ENCODE measurements around the gene LMNB1. TPM values are rescaled to one million over a fixed set of nuclear protein-coding genes. Genes with fewer than 3 reads are reported as not detected.
A peak's percentile ranks its signal among the peaks of the same experiment; 100 is the strongest.
"Not testable (repeated sequence)": the region's sequence is repeated elsewhere in the genome, so short reads cannot be mapped to it uniquely, and the experiment has no call there.

The LMNB1 gene
- total RNA-seq, 1 donor from 2014 or later, result 37.5 TPM

GRCh38 chr5:126780165-126780827, 3.4 kb downstream of the LMNB1 start:
- no peak for DNase-seq

GRCh38 chr5:126788409-126788808, 11.5 kb downstream of the LMNB1 start:
- not testable (repeated sequence) for DNase-seq

GRCh38 chr5:126793097-126793496, 16.2 kb downstream of the LMNB1 start:
- no peak for DNase-seq

- DNase-seq, result not testable (repeated sequence)
Measured at GRCh38 chr5:126793648-126794047, 16.7 kb downstream of the LMNB1 start.

GRCh38 chr5:126794157-126794828, 17.4 kb downstream of the LMNB1 start:
- no peak for DNase-seq

GRCh38 chr5:126799780-126800179, 22.8 kb downstream of the LMNB1 start:
- DNase-seq, result no peak

GRCh38 chr5:126801174-126801991, 24.4 kb downstream of the LMNB1 start:
- DNase-seq, result no peak

GRCh38 chr5:126801992-126802294, 25.0 kb downstream of the LMNB1 start:
- peak; percentile 19 for DNase-seq

- no peak for DNase-seq
Measured at GRCh38 chr5:126805063-126805462, 28.1 kb downstream of the LMNB1 start.

- no peak for DNase-seq
Measured at GRCh38 chr5:126808521-126808988, 31.6 kb downstream of the LMNB1 start.

GRCh38 chr5:126809916-126810315, 33.0 kb downstream of the LMNB1 start:
- no peak for DNase-seq

GRCh38 chr5:126810596-126811380, 33.9 kb downstream of the LMNB1 start:
- no peak for DNase-seq

- DNase-seq, result no peak
Measured at GRCh38 chr5:126811515-126812198, 34.7 kb downstream of the LMNB1 start.

GRCh38 chr5:126812199-126812570, 35.2 kb downstream of the LMNB1 start:
- no peak for DNase-seq

GRCh38 chr5:126813799-126814198, 36.9 kb downstream of the LMNB1 start:
- DNase-seq, result not testable (repeated sequence)

GRCh38 chr5:126814721-126815404, 37.9 kb downstream of the LMNB1 start:
- DNase-seq, result no peak

- no peak for DNase-seq
Measured at GRCh38 chr5:126816649-126817048, 39.7 kb downstream of the LMNB1 start.

GRCh38 chr5:126818736-126819135, 41.8 kb downstream of the LMNB1 start:
- no peak for DNase-seq

GRCh38 chr5:126819253-126819652, 42.3 kb downstream of the LMNB1 start:
- DNase-seq, result no peak

GRCh38 chr5:126826619-126827215, 49.8 kb downstream of the LMNB1 start:
- no peak for DNase-seq

- no peak for DNase-seq
Measured at GRCh38 chr5:126829098-126829497, 52.2 kb downstream of the LMNB1 start.
